Activated T-cell treated with anti-CD3 and anti-CD28 coated beads, Interleukin-2, amount 50 U/mL, for 72 hours (primary cell): ENCODE results near the gene PHACTR1. TPM values are rescaled to one million over a fixed set of nuclear protein-coding genes. Genes with fewer than 3 reads are reported as not detected.
"Not testable (repeated sequence)": the region's sequence is repeated elsewhere in the genome, so short reads cannot be mapped to it uniquely, and the experiment has no call there.

Source experiments
- ATAC-seq, 2 donors: fragments of 150-1000 bp; cut with Tn5 transposase; replicated peaks in 1 of 2; 2 replicates each; pipeline ENCODE4 v1.10.0; 2021; ENCODE audit warnings: moderate library complexity in 2 of 2, mild to moderate bottlenecking in 1 of 2
- DNase-seq, 2 donors: peaks; one replicate each; pipeline ENCODE4 v3.0.0; 2021 to 2022; ENCODE audit warnings: mixed read lengths in 1 of 2
- H3K27ac Mint-ChIP-seq: one replicate; pipeline ENCODE4 v1.8.0; 2022; ENCODE audit warnings: mild to moderate bottlenecking, moderate library complexity, mixed read lengths
- H3K27me3 Mint-ChIP-seq: one replicate; pipeline ENCODE4 v1.8.0; 2022; ENCODE audit warnings: low read depth, mixed read lengths
- H3K36me3 Mint-ChIP-seq, 2 donors: one replicate each; pipeline ENCODE4 v1.8.0; 2022; ENCODE audit warnings: mixed read lengths in 2 of 2, mild to moderate bottlenecking in 1 of 2; ENCODE audit not compliant: insufficient read depth in 2 of 2
- H3K4me1 Mint-ChIP-seq: one replicate; pipeline ENCODE4 v1.8.0; 2022; ENCODE audit warnings: low read depth, mixed read lengths
- H3K4me3 Mint-ChIP-seq, 2 donors: one replicate each; pipeline ENCODE4 v1.8.0; 2022; ENCODE audit warnings: mild to moderate bottlenecking in 2 of 2, mixed read lengths in 2 of 2, moderate library complexity in 2 of 2
- H3K9me3 Mint-ChIP-seq, 2 donors: one replicate each; pipeline ENCODE4 v1.8.0; 2022; ENCODE audit warnings: mixed read lengths in 2 of 2
- total RNA-seq, 2 donors: library from RNA; stranded (reverse); gene quantifications; one replicate each; pipeline ENCODE4 v1.2.3, GENCODE V29; 2022

PHACTR1 gene
- total RNA-seq, 2 donors from 2014 or later, result 0.05 to 0.16 TPM

DNA sequence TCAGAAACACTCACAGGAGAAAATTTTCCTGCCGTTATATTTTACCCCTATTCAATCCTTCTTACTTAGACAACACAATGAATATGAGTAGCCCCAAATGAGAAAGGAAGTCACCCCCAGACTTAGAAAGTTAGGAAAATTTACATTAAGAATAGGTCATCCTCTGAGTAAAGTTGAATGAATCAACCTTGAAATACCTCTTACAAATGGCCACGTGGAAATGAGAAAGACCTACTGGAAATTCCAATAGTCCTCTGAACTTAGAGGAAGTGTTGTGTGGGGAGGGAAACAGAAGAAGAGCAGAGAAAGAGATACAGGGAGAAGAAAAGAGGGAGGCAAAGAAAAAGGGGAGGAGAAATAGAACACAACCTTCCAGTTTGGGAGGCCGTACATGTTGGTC lies 43.7 kb downstream of the PHACTR1 start:
- Mint-ChIP-seq H3K36me3 (no peaks in the 10 kb centered on the region), H3K27ac (no peak overlapping the region), H3K9me3 (peaks cover 0 to 2% of the 10 kb centered on the region in 2 donors), H3K4me3 (no peak overlapping the region), H3K27me3 (peaks cover 13% of the 10 kb centered on the region), H3K4me1 (no peaks in the 10 kb centered on the region)
- ATAC-seq (no peak), DNase-seq (no peak)

DNA sequence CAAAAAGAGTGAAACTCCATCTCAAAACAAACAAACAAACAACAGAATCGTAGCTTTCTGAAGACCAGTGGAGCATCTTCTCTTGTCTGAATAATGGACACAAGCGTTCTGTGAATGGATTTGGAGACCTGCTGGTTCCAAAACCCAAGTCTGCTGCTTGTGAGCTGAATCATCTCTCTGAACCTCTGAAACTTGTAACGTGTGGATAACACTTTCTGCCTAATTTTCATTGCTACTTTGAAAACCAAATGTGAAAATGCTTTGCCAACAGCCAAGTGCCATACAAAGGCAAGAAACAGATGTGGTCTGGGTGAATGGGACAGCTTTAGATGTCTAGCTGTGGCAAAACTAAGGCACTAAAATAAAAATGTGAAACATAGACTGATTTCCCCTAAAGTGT lies 44.3 kb downstream of the PHACTR1 start:
- DNase-seq (no peak), ATAC-seq (no peak)
- Mint-ChIP-seq H3K27ac (no peak overlapping the region), H3K4me3 (no peak overlapping the region), H3K36me3 (no peaks in the 10 kb centered on the region), H3K27me3 (peaks cover 13% of the 10 kb centered on the region), H3K9me3 (peaks cover 0 to 2% of the 10 kb centered on the region in 2 donors), H3K4me1 (no peaks in the 10 kb centered on the region)

DNA sequence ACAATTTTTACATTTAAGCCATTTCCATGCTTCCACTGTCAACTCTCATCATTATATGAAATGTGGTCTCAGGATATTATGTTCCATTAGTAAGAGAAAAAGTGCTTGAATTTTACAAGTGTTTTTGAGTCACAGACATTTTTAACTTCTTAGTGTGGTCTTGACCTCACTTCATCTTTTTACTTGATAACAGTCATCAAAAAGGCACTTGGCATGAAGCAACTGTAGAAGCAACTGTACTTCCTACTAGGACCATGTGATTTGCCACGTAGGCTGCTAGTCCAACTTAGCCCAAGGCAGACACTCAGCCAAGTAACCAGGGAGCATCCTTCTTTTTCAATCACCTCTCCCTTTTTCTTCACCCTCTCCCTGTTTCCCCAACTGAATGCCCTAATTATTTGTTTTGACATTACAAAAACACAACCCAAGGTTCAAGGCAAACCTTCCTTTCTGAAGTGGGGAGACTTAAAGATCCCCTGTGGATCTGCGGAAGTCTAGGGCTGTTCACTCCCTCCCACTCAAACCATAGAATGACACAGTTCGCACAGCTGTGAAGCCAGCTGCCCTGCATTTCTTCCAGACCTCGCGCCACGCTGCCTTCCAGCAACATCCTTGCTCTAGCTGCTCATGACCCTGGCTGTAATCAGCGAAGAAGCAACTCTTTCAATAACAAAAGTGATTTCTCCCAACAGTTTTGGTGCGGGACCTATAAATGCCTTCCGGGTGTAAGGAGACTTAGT lies 45.0 kb downstream of the PHACTR1 start:
- Mint-ChIP-seq H3K4me3 (no peak overlapping the region), H3K27me3 (peaks cover 13% of the 10 kb centered on the region), H3K4me1 (no peaks in the 10 kb centered on the region), H3K27ac (no peak overlapping the region), H3K36me3 (no peaks in the 10 kb centered on the region), H3K9me3 (peaks cover 0 to 2% of the 10 kb centered on the region in 2 donors)
- DNase-seq (no peak), ATAC-seq (no peak)

DNA sequence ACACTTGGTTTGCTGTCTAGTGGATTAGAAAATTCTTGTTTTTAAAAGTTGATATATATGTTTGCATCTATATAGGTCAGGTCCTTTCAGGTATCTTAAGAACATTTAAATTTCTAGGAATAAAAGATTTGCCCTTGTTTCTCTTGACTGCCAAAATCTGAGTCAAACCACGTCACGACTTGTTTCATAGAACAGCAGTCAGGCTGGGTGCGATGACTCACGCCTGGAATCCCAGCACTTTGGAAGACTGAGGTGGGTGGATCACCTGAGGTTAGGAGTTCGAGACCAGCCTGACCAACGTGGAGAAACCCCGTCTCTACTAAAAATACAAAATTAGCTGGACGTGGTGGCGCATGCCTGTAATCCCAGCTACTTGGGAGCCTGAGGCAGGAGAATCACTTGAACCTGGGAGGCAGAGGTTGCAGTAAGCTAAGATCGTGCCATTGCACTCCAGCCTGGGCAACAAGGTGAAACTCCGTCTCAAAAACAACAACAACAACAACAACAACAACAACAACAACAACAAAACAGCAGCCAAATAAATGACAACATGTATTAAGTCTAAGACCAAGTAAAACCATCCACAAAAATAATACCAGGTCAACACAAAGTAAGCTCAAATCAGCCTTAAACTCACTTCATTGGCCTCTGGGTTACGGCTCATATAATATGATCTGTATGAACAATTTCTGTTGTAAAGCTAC lies 46.3 kb downstream of the PHACTR1 start:
- H3K4me1 Mint-ChIP-seq, DNase-seq, H3K4me3 Mint-ChIP-seq, H3K9me3 Mint-ChIP-seq, H3K36me3 Mint-ChIP-seq, H3K27ac Mint-ChIP-seq, ATAC-seq: not testable (repeated sequence)
- peaks cover 13% of the 10 kb centered on the region for H3K27me3 Mint-ChIP-seq

DNA sequence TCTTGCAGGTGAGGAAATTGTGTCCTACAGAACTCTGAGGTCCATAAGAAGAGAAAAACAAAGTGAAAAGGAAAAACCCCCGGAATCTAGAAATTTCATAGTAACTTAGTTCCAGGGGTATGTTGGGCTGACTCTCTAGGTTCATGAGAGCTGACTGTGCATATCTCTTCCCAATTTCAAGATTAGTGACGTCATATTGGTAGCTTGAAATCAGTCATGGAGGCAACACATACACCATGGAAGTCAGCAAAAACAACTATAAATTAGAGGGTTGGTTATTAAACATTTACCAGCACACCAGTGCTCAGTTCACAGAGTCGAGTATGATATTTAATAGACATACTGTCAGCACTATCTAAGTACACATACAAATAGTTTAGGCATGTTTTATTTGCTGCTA lies 49.8 kb downstream of the PHACTR1 start:
- Mint-ChIP-seq H3K27ac (no peak overlapping the region), H3K27me3 (peaks cover 13% of the 10 kb centered on the region)

DNA sequence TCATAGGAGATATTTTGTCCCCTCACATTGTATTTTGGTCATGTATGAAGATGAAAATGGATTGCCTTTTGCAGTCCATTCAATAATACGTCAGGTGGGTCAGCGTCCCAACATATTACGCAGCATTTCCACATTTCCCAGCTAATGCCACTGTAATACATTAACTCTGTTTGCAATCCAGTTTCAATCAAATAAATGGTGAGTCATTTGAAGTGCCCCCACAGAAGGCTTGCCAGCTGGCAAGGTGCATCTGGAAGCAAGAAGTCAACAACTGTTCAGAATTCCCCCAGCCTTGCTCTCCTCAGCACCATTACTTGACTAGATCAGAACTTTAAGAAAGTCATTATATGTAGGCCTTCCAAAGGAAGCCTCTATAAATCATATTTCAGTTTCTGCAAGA lies 50.4 kb downstream of the PHACTR1 start:
- Mint-ChIP-seq H3K9me3 (no peaks in the 10 kb centered on the region), H3K4me3 (no peak overlapping the region), H3K27me3 (peaks cover 7% of the 10 kb centered on the region), H3K27ac (no peak overlapping the region), H3K4me1 (no peaks in the 10 kb centered on the region), H3K36me3 (no peaks in the 10 kb centered on the region)
- ATAC-seq (no peak), DNase-seq (no peak)

More for the DNA sequence above, 49.8 kb downstream of the PHACTR1 start:
- Mint-ChIP-seq H3K4me1 (no peaks in the 10 kb centered on the region), H3K9me3 (no peaks in the 10 kb centered on the region), H3K36me3 (no peaks in the 10 kb centered on the region), H3K4me3 (no peak overlapping the region)
- DNase-seq (no peak), ATAC-seq (no peak)

DNA sequence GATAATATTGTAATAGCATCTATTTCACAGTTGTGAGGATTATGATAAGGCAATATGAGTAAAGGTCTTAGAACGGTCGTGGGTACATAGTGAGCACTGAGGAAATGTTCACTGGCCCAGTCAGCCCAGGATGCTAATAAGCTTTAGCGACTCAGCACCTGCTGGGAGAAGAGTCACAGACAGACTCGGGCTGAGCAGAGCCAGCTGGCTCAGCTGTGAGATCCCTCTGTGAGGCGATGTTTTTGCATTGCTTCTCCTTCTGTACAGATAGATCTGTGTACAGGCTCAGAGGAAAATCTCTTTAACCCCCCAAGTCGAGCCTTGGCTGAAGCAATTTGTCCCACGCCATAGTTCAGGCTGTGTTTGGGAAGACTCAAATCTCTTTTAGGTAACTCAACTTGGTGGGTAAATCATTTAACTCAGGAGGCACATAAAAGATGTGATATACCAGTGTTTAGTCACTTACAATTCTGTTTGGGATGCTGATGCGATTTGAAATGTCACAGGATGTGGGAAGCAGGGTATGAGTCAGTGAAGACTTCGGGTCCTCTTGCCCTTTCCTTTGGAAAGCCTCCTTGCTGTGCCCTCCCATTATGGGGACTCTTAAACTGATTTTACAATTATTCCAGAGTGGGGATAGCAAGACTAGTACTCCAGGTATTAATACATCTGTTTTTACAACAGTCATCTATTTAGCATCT lies 53.1 kb downstream of the PHACTR1 start:
- H3K27me3 Mint-ChIP-seq, result peaks cover 9% of the 10 kb centered on the region
- no peaks in the 10 kb centered on the region for H3K4me1 Mint-ChIP-seq
- no peaks in the 10 kb centered on the region for H3K9me3 Mint-ChIP-seq
- no peak overlapping the region for H3K4me3 Mint-ChIP-seq
- no peak overlapping the region for H3K27ac Mint-ChIP-seq
- ATAC-seq (no peak), DNase-seq (no peak)
- no peaks in the 10 kb centered on the region for H3K36me3 Mint-ChIP-seq

DNA sequence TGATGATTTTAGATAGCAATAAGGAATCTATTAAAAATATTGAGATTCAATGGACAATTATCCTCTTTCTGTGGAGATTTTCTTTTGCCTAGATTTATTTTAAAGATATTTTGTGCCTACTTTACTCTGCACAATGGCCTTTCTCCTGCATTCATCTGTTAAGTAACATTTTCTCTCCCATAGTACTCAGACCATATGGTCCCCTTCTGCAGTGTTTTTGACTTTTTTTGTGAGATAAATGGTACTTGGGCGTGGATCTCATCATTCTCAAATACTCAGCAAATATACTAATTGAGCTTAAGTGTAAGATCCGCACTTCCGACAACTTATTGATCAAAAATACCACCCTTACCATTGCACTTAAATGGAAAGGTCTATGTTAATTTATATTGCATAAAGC lies 55.8 kb downstream of the PHACTR1 start:
- no peaks in the 10 kb centered on the region for H3K36me3 Mint-ChIP-seq
- no peak overlapping the region for H3K4me3 Mint-ChIP-seq
- no peak overlapping the region for H3K27ac Mint-ChIP-seq
- no peaks in the 10 kb centered on the region for H3K4me1 Mint-ChIP-seq
- no peaks in the 10 kb centered on the region for H3K9me3 Mint-ChIP-seq
- no peak for ATAC-seq
- DNase-seq, result no peak
- peaks cover 6% of the 10 kb centered on the region for H3K27me3 Mint-ChIP-seq

DNA sequence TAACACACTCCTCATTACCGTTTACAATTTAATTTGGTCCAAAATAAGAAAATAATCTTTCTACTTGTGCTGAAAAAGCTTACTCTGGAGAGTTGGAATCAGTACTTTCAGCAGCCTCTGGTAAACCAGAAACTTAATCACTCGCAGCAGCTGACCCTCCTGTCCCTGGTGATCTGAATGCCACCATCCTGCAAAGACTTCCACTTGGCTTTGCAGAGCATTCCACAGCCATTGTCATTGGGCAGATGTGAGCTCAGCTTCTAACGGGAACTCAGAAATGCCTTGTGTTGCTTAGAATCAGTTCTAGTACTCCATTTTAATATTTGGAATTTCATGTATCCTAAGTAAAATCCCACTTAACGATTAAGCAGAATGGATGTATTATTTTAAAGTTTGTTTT lies 59.7 kb downstream of the PHACTR1 start:
- ATAC-seq, result no peak
- Mint-ChIP-seq H3K27me3 (peaks cover 6% of the 10 kb centered on the region), H3K9me3 (no peaks in the 10 kb centered on the region), H3K4me1 (no peaks in the 10 kb centered on the region), H3K4me3 (no peak overlapping the region), H3K36me3 (no peaks in the 10 kb centered on the region), H3K27ac (no peak overlapping the region)
- DNase-seq, result no peak

DNA sequence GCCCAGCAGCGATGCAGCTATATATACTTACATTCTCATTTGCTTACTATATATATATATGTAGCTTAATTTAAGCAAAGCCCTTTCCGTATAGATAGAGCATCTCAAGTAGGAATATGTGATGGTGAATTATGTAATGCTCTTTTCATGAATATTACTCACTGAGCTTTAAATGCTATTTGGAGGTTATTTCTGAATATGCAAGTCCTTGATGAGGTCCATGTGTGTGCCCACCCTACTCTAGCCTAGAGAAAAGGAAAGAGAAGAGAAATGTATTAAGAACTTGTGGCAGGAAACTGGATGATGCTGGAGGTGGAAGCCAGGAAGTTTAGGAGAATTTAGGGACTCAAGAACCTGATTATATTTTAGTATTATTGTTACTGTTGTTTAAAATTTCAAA lies 63.2 kb downstream of the PHACTR1 start:
- no peak overlapping the region for H3K27ac Mint-ChIP-seq
- no peak for ATAC-seq
- no peak overlapping the region for H3K4me3 Mint-ChIP-seq
- H3K4me1 Mint-ChIP-seq, result no peaks in the 10 kb centered on the region
- no peaks in the 10 kb centered on the region for H3K9me3 Mint-ChIP-seq
- H3K27me3 Mint-ChIP-seq, result no peaks in the 10 kb centered on the region
- no peaks in the 10 kb centered on the region for H3K36me3 Mint-ChIP-seq
- DNase-seq, result no peak

DNA sequence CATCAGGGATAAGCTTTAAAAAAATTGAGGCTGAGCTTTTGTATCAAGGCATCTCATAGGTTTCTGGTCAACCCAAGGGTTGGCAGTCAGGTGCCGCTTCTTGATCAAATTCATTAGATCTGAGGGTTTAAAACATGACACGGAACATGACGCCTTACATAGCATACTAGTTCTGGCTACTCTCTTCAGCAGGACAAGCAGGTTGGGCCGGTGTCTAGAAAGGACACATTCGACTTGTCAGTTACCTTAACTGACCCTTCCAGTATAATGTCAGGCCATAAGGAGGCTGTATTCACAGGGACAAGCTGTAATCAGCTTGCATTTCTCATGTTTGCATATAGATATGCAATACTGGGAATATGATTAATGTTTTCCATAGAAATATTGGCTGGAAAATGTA lies 65.6 kb downstream of the PHACTR1 start:
- Mint-ChIP-seq H3K4me1 (no peaks in the 10 kb centered on the region), H3K27ac (no peak overlapping the region), H3K27me3 (no peaks in the 10 kb centered on the region), H3K36me3 (no peaks in the 10 kb centered on the region), H3K9me3 (no peaks in the 10 kb centered on the region), H3K4me3 (no peak overlapping the region)
- no peak for ATAC-seq
- DNase-seq, result no peak

DNA sequence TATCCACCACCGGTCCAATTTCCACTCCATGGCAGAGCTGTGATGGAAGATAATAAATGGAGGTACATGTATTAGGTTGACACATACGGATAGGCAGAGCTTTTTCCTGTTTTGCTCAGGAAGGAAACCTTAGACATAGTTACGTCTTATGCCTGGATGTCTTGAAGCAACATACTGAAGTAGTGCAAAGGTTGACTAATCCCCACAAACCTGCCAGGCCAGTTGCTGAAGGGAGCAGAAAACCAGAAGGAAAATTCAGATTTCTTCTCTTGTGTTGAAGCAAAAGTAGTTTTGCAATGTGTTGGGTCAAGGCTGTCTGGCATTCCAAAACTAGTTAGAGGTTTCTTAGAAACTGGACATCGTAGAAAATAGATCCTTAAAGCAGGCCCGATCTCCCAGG lies 68.7 kb downstream of the PHACTR1 start:
- Mint-ChIP-seq H3K27me3 (peaks cover 7% of the 10 kb centered on the region), H3K4me3 (no peak overlapping the region), H3K36me3 (no peaks in the 10 kb centered on the region), H3K27ac (no peak overlapping the region), H3K4me1 (no peaks in the 10 kb centered on the region), H3K9me3 (no peaks in the 10 kb centered on the region)
- ATAC-seq, result no peak
- DNase-seq, result no peak

DNA sequence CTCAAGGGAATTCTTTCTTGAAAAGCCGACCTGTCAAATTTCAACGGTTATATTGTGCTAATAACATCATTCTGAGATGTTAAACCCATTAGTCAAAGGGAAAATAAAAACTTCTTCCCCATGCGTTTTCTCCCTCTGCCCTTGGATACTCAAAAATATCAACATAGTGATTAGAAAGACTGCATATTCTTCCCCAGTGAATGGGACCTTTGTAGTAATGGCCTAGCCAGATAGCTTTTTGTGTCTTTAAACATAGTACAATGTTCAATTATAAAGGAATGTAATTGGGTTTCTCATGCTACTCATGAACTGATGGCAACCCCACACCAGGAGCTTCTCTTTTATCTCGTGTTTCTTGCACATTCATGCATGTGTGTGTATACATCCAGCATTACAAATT lies 69.4 kb downstream of the PHACTR1 start:
- H3K27me3 Mint-ChIP-seq, result peaks cover 8% of the 10 kb centered on the region
- H3K4me3 Mint-ChIP-seq, result no peak overlapping the region
- H3K9me3 Mint-ChIP-seq, result no peaks in the 10 kb centered on the region
- ATAC-seq (no peak), DNase-seq (no peak)
- no peaks in the 10 kb centered on the region for H3K4me1 Mint-ChIP-seq
- no peak overlapping the region for H3K27ac Mint-ChIP-seq
- H3K36me3 Mint-ChIP-seq, result no peaks in the 10 kb centered on the region
